ENCODE results near the gene TTC17. TPM values are rescaled to one million over a fixed set of nuclear protein-coding genes. Genes with fewer than 3 reads are reported as not detected.

TTC17 gene
- total RNA-seq, 4 donors from 2014 or later = 65.8 to 280 (median 106) TPM

- Histone ChIP-seq H3K4me1 (no peaks in the 10 kb centered on the region), H3K4me3 (no peak overlapping the region), H3K9me3 (no peaks in the 10 kb centered on the region), H3K27me3 (no peaks in the 10 kb centered on the region), H3K36me3 (peaks cover 31% of the 10 kb centered on the region), H3K27ac (no peak overlapping the region)
- TF ChIP-seq POLR2A (IDR thresholded peaks at IDR 0.05) = no peak
- TF ChIP-seq EP300 (IDR thresholded peaks at IDR 0.05) = no peak
- TF ChIP-seq, protein P1, sequence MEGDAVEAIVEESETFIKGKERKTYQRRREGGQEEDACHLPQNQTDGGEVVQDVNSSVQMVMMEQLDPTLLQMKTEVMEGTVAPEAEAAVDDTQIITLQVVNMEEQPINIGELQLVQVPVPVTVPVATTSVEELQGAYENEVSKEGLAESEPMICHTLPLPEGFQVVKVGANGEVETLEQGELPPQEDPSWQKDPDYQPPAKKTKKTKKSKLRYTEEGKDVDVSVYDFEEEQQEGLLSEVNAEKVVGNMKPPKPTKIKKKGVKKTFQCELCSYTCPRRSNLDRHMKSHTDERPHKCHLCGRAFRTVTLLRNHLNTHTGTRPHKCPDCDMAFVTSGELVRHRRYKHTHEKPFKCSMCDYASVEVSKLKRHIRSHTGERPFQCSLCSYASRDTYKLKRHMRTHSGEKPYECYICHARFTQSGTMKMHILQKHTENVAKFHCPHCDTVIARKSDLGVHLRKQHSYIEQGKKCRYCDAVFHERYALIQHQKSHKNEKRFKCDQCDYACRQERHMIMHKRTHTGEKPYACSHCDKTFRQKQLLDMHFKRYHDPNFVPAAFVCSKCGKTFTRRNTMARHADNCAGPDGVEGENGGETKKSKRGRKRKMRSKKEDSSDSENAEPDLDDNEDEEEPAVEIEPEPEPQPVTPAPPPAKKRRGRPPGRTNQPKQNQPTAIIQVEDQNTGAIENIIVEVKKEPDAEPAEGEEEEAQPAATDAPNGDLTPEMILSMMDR (IDR thresholded peaks at IDR 0.05) = no peak
- no peak for TF ChIP-seq POLR2AphosphoS5 (IDR thresholded peaks at IDR 0.05)
- 73% methylated on average over 6 of the region's 6 CpGs for WGBS
- DNase-seq (ENCODE audit: low spot score in 2 of 2) = no peak
Observed at GRCh38 chr11:43486141-43486540, 127.4 kb downstream of the TTC17 start.

- Histone ChIP-seq H3K4me1 (no peaks in the 10 kb centered on the region), H3K27ac (no peak overlapping the region), H3K27me3 (no peaks in the 10 kb centered on the region), H3K4me3 (no peak overlapping the region), H3K36me3 (peaks cover 60% of the 10 kb centered on the region), H3K9me3 (no peaks in the 10 kb centered on the region)
- DNase-seq (ENCODE audit: low spot score in 2 of 2) = no peak
- WGBS = 93% methylated on average over 5 of the region's 5 CpGs
- TF ChIP-seq POLR2AphosphoS5 (IDR thresholded peaks at IDR 0.05) = no peak
- no peak for TF ChIP-seq POLR2A (IDR thresholded peaks at IDR 0.05)
- TF ChIP-seq, protein P1 (IDR thresholded peaks at IDR 0.05) = no peak
- no peak for TF ChIP-seq EP300 (IDR thresholded peaks at IDR 0.05)
Observed at GRCh38 chr11:43489869-43490465, 131.2 kb downstream of the TTC17 start.

DNA sequence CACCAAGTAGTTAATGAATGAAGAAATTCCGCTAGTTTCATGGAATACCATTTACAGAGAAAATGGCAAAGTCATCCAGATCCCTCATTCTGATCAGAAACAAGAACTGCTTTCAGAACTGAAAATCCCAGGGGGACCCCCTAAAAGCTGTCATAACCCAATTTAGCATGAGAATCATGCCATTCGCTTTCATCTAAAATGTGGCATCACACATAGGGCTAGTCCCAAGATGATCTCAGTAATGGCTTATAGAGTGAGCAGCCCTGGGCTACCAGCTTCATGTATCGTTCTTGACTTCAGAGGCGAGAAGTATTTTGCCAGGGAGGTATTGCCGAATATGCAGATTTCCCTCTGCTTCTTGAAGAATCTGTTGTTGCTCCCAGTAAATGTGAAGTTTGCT, 134.0 kb downstream of the TTC17 start:
- no peak for DNase-seq (ENCODE audit: low spot score in 2 of 2)
- TF ChIP-seq POLR2A (IDR thresholded peaks at IDR 0.05) (no peak), POLR2AphosphoS5 (IDR thresholded peaks at IDR 0.05) (no peak), EP300 (IDR thresholded peaks at IDR 0.05) (no peak)
- TF ChIP-seq, protein P1 (IDR thresholded peaks at IDR 0.05) = no peak
- Histone ChIP-seq H3K36me3 (peaks cover 49% of the 10 kb centered on the region), H3K4me1 (no peaks in the 10 kb centered on the region), H3K9me3 (no peaks in the 10 kb centered on the region), H3K27me3 (no peaks in the 10 kb centered on the region), H3K4me3 (no peak overlapping the region), H3K27ac (no peak overlapping the region)
- 99% methylated on average over 5 of the region's 5 CpGs for WGBS

GRCh38 chr11:43493431-43493830, 134.7 kb downstream of the TTC17 start:
- Histone ChIP-seq H3K36me3 (peaks cover 49% of the 10 kb centered on the region), H3K4me1 (no peaks in the 10 kb centered on the region), H3K27ac (no peak overlapping the region), H3K9me3 (no peaks in the 10 kb centered on the region), H3K27me3 (no peaks in the 10 kb centered on the region), H3K4me3 (no peak overlapping the region)
- no peak for DNase-seq (ENCODE audit: low spot score in 2 of 2)
- WGBS = 76% methylated on average over 5 of the region's 5 CpGs
- TF ChIP-seq, protein P1 (IDR thresholded peaks at IDR 0.05) = no peak
- TF ChIP-seq POLR2A (IDR thresholded peaks at IDR 0.05) (no peak), POLR2AphosphoS5 (IDR thresholded peaks at IDR 0.05) (no peak), EP300 (IDR thresholded peaks at IDR 0.05) (no peak)

DNA sequence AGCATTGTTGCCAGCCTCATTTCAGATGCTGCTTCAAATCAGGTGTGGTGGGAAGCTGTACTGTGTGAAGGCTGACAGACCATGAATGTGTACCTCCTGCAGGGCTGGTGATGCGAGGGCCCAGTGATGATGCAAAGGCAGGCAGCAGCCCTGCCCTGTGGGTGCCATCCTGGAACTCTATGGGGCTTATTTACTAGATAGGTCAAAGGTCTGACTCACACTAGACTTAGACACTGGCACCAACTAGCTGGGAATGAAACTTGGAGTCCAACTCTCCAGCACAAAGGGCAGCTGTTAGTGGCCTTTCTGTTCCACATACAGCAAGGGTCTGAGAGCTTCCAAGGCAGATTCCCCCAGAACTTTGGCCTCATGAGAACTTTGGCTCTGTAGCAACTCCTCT, 138.4 kb downstream of the TTC17 start:
- TF ChIP-seq POLR2AphosphoS5 (IDR thresholded peaks at IDR 0.05) (no peak), POLR2A (IDR thresholded peaks at IDR 0.05) (no peak), EP300 (IDR thresholded peaks at IDR 0.05) (no peak)
- TF ChIP-seq, protein P1 (IDR thresholded peaks at IDR 0.05) = no peak
- 86% methylated on average over 1 of the region's 1 CpG for WGBS
- no peak overlapping the region for H3K4me3 ChIP-seq
- no peaks in the 10 kb centered on the region for H3K9me3 ChIP-seq
- H3K4me1 ChIP-seq = no peaks in the 10 kb centered on the region
- no peak overlapping the region for H3K27ac ChIP-seq
- DNase-seq (ENCODE audit: low spot score in 2 of 2) = no peak
- no peaks in the 10 kb centered on the region for H3K27me3 ChIP-seq
- peaks cover 26% of the 10 kb centered on the region for H3K36me3 ChIP-seq
